ENCODE results near the gene HLA-DRB1.

- TF ChIP-seq POLR2AphosphoS5 (IDR thresholded peaks at IDR 0.05; ENCODE audit: low read depth, low read length) (no peak), PAX5 (IDR thresholded peaks at IDR 0.05; ENCODE audit: insufficient read depth, low read length, severe bottlenecking) (no peak)
Observed at GRCh38 chr6:32635526-32636123, 46.0 kb upstream of the HLA-DRB1 start.
